ENCODE data around the gene USHBP1.

GRCh38 chr19:17305216-17305516, 40.6 kb upstream of the USHBP1 start:
- no peak for TF ChIP-seq CTCF (IDR thresholded peaks at IDR 0.05)
- TF ChIP-seq POLR2AphosphoS5 (IDR thresholded peaks at IDR 0.05): peak in 1 of 2 donors; percentile 95
- TF ChIP-seq POLR2A (IDR thresholded peaks at IDR 0.05): no peak

Data from upper lobe of left lung (tissue), 4 donors.